DMS114 treated with DMSO at 0.1 percent for 48 hours (cell line): ENCODE results near the gene MED27.

ENCODE experiments used
- DNase-seq: peaks from one replicate; lab custom pipeline; 2025; ENCODE audit not compliant: unreplicated experiment; lab: John Stamatoyannopoulos, UW

The MED27 gene

DNA sequence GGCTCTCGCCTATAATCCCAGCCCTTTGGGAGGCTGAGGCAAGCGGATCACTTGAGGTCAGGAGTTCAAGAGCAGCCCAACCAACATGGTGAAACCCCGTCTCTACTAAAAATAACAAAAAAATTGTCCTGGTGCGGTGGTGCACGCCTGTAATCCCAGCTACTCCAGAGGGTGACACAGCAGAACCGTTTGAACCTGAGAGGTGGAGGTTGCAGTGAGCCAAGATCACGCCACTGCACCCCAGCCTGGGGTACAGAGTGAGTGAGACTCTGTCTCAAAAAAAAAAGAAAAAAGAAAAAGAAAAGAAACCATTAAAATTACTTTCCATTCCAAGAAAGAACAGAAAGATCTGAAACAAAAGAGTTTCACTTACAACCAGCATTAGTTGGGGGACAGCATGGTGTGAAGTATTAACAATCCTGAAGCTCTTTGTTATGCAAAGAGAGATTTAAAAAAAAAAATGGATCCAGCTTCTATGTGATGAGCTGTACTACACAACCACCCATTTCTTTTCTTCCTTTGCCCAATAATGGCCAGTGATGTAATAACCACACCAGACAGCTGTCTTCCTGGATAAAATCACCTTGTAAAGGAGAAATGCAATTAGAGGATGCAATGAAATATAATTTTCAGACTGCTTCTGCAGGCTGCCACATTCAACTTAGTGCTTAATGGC is 76.9 kb downstream of the MED27 start:
- DNase-seq, result no peak

DNA sequence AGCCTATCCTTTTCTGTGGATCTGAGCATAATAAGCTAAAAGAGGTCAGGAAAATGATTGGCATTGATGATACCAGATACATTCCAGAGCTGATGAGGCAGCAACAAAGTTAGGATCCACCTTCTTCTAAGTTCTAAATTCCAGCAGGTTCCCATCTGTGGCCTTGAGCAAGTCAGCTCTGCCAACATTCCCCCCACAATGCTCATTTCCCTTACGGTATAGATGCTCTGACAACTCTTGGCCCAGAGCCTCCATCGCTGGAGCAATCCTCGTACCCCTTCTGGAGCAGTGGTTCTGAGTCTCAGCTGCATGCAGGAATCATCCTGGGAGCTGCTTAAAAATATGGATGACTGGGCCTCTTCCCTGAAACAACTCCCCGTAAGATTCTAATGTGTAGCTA is 78.1 kb downstream of the MED27 start:
- no peak for DNase-seq

DNA sequence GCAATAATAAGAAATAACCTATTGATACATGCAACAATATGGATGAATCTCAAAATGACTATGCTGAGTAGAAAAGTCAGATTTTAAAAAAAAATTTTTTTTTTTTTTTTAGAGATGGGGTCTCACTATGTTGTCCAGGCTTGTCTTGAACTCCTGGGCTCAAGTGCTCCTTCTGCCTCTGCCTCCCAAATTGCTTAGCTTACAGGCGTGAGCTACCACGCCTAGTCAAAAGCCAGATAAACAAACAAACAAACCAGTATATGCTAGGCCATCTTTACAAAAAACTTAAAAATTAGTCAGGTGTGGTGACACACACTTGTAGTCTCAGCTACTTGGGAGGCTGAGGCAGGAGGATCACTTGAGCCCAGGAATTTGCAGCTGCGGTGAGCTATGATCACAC is 79.0 kb downstream of the MED27 start:
- no peak for DNase-seq

DNA sequence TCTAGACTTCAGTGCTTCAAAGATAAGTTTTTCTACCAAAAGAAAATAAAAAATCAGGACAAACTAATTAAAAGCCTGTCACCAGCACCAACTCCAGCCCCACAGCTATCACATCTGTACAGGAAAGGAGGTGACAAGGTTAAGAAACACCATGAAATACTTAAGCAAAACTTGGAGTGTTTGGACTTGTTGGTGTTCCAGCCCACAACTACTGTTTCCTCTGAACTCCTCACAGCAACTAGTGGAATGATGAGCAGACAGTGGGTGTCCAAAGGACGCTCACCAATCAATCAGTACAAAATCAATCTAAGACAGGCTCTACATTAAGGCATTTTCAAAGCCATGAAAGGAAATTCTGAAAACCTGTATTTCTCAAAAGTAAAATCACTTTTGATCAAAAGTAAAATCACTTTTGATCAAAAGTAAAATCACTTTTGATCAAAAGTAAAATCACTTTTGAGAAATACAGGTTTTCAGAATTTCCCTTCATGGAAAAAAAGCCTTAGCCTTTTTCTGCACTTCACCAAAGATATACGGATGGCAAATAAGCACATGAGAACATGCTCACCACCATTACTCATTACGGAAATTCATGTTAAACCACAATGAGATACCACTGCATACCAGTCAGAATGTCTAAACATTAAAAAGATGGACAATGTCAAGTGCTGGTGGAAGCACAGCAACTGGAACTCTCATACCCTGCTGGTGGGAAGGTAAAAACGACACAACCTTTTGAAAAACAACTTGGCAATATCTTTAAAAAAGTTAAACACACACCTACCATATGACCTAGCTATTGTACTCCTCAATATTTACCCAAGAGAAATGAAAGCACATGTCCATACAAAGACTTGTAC is 79.7 kb downstream of the MED27 start:
- DNase-seq, result no peak

GRCh38 chr9:131997779-131998178 is 81.9 kb downstream of the MED27 start:
- no peak for DNase-seq

GRCh38 chr9:131997076-131997475 is 82.6 kb downstream of the MED27 start:
- no peak for DNase-seq

- DNase-seq, result no peak
Observed at GRCh38 chr9:131995382-131995781, 84.3 kb downstream of the MED27 start.

DNA sequence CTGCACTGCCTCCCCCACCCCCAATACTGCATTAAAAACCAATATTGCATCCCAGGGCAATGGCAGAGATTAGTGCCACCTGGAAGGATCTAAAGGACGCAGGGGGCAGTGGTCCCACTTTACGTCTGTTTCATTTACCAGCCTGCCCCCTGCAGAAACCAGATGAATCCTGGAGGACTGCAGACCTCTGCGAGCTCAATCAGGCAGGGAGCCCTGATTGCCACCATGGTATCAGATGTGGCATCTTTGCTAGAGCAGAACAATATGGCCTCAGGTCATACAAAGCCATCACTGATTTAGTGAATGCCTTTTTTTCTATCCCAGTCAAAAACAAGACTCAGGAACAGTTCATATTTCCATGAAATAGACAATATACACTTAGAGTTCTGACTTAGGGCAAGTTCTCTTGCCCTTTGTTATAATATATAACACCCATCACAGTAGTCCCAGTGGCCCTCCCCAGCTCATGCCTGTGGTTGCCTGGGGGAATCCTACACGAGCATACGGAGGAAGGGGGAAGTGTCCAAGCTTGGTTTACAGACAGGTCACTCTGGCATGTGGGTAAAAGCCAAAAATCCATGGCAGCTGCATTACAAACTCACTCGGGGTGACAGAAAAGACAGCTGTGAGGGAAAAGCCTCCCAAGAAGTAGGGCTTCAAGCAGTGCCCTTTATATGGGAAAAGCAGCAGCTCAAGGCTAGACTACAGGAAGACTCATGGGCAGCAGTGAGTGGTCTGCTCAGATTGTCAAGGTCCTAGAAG is 85.1 kb downstream of the MED27 start:
- DNase-seq, result no peak

DNA sequence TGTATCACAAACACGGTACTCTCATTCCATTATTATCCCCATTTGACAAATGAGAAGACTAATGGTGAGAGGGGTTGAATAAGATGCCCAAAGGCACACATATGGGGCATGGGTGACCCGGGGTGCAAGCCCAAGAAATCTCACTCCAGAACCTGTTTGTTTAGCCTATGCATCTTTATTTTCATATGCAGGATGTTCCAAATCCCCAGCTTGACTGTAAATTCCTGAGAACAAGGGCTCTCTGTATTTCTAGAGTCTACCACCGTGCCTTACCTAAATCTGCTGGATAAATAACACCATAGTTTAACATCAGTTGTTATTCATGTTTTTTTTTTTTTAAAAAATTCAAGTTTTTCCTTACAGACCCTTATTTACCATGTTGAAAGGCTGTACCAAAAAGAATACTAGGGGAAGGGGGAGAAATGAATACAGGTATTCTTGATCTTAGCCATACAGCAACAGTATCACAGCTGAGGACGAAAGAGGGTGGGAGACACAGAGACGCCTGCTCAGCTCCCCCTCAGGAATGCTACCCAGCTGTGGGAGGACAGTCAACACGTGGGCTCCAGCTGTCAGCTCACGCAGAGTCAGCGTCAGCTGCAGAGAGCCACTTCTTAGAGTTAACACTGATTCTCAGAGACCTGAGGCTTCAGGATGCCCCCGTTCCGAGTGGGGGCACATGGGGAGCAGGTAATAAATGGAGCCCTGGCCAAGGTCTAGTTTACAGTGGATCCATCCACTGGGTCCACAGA is 86.6 kb downstream of the MED27 start:
- DNase-seq, result no peak

GRCh38 chr9:131987232-131987631 is 92.4 kb downstream of the MED27 start:
- no peak for DNase-seq

DNA sequence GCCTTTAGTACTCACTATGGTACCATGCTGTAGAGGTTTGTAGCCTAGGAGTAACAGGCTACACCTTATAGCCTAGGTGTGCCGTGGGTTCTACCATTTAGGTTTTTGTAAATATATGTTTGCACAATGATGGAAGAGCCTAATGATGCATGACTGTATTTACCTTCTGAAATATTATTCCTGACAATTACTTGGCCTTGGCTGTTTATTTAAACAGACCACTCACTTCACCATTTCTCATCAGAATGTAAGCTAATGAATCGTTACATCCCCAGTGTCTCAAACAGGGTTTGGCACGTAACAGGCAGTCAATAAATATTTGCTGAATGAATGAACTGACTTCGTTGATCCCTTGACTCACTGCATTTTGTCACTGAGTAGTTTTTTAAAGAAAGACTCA is 93.1 kb downstream of the MED27 start:
- DNase-seq, result no peak

DNA sequence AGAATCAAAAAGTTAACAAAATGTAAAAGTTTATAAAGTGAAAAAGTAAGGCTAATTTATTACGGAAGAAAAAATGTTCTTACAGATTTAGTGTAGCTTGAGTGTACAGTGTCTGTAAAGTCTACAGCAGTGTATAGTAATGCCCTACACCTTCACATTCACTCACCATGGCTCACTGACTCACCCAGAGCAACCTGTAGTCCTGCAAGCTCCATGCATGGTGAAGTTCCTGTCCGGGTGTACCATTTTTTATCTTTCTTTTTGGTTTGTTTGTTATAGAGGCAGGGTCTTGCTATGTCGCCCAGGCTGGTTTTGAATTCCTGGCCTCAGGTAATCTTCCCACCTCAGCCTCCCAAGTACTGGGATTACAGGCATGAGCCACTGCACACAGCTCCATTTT is 93.6 kb downstream of the MED27 start:
- DNase-seq, result no peak

DNA sequence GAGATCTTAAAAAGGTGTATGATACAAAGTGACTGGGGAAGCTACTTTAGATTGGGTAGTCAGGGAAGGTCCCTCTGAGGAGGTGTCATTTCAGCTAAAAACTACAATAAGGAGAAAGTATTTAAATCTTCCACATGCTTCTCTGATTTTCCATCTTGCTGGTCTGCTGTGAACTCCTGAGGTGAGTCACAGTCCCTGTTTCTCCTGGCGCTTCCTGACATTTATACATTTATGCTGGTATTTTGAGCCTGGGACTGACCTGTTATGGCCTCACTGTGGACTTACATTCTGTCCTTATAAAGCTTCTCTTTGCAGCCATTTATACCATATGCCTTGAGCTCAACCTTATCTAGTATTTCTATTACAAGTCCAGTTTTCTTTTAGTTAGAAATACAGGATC is 95.1 kb downstream of the MED27 start:
- no peak for DNase-seq

DNA sequence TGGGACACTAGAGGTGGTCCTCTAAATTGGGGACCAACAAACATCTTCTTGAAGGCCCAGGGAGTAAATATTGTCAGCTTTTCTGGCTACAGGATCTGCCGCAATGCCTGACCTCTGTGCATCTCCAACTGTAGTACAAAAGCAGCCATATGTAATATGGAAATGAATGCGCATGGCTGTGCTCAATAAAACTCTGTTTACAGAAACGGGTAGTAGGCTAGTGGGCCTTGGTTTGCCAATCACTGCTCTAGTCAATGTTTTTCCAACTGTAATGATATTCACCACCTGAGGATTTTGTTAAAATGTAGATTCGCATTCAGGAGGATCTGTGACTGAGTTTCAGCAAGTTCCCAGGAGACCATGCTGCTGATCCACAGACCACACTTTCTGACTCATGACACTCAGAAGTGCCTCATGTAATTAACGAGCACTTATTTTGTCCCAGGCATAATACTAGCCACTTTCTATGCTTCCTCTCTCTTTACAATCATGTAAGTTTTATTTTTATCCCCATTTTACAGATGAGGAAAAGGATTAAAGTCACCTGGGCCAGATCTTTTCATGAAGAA is 96.9 kb downstream of the MED27 start:
- no peak for DNase-seq

DNA sequence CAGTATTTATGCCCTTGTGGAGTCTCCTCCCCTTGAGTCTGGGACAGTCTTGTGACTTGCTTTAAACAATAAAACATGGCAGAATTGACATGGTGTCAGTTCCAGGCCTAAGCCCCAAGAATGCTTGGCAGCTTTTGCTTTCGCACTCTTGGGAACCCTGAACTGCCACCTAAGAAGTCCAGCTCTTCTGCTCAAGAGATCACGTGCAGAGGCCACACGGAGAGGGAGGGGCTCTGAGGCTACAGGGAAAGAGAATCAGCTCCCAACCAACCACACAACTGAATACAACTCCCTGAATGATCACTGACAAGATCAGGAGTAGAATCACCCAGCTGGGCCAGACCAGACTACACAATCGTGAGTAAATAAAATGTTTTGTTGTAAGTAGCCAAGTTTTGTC is 97.6 kb downstream of the MED27 start:
- DNase-seq, result no peak

- no peak for DNase-seq
Observed at GRCh38 chr9:131981116-131981776, 98.4 kb downstream of the MED27 start.

DNA sequence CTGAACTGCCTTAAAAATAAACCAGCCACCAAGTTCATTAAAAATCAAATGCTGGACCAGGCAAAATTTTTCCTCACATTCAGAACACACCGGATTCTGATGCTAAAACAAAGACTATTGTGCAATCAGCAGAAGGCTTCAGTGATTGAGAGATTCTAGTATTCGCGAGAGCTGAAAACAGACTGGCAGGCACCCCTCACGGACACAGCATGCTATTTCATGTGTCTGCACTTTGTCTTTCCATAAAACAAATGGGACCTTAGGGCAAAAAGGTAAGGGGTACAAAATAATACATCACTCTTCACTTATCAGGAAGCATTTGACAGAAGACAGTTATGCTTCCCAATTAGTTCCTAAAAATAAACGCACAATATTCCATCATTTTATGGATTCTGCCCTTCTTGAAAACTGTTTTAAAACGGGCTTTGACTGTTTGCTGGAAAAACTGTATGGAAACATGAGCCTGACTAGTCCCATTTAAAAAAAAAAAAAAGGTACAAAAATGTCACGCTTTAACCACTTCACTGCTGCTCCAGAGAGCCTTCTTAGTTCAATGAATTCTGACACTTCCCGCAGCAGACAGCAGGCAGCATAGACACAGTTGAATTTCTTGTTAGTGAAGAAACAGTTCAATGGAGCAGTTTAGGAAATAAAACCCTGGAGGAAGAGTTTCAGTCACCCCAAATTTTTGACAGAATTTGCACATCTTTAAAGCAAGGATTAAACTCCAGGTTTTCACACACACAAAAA is 99.2 kb downstream of the MED27 start:
- DNase-seq, result no peak

DNA sequence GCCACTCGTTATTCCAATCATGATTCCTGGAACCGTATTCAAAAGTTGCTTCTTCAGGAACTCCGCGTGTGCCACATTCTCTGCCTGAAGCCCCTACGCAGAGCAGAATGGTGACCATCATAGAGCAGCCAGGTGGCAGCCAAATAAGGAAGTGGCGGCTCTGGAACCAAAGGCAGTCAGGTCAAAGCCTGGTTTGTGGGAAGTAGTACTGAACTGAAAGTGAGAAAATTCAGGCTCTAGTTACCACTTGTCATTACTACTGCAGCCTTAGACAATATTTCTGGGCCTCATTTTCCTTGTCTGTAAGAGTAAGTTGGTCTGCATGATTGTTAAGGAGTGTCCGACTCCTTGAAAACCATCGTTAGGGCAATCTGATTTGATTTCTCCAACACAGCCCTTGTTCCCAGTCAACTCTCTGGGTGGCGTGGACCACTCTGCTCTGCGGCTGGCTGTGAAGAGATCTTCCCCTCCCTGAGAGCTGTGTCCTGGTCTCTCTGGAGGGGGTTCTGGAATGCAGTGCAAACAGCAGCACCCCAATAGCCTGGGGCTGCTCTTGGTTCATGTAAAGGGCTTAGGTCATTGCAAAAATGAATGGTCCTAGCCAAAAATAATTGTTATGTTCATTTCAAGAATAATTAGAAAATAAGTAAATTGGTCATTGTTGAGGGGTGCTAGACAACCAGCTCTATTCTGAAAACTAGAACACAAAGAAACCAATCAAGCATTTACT is 102.4 kb downstream of the MED27 start:
- DNase-seq, result no peak
